ENCODE results near the gene YLPM1.

GRCh38 chr14:74824997-74825396 is 61.9 kb downstream of the YLPM1 start:
- TF ChIP-seq ELF4 (IDR thresholded peaks at IDR 0.05) (no peak), SP1 (IDR thresholded peaks at IDR 0.05) (no peak), FOXM1 (IDR thresholded peaks at IDR 0.05; ENCODE audit: borderline replicate concordance) (no peak), FOXA1 (IDR thresholded peaks at IDR 0.05) (no peak), ARNT (IDR thresholded peaks at IDR 0.05) (no peak), LEF1 (IDR thresholded peaks at IDR 0.05; ENCODE audit: borderline replicate concordance) (no peak), CTBP1 (IDR thresholded peaks at IDR 0.05; ENCODE audit: borderline replicate concordance) (no peak), HDGF (IDR thresholded peaks at IDR 0.05; ENCODE audit: borderline replicate concordance) (no peak), NFRKB (IDR thresholded peaks at IDR 0.05) (no peak)

Data from HEK293T (cell line).